NCI-H128 (cell line): Measurements from ENCODE around the gene HOXC10.

Experiments
- DNase-seq: peaks from one replicate; lab custom pipeline; 2025; ENCODE audit not compliant: unreplicated experiment; lab: John Stamatoyannopoulos, UW

HOXC10 gene

GRCh38 chr12:53950789-53951576 is 34.0 kb upstream of the HOXC10 start:
- DNase-seq, result no peak

GRCh38 chr12:53951577-53952334 is 33.2 kb upstream of the HOXC10 start:
- DNase-seq, result no peak

GRCh38 chr12:53952335-53952694 is 32.6 kb upstream of the HOXC10 start:
- no peak for DNase-seq

GRCh38 chr12:53952871-53953734 is 31.8 kb upstream of the HOXC10 start:
- DNase-seq, result no peak

- no peak for DNase-seq
Observed at GRCh38 chr12:53953831-53954693, 30.9 kb upstream of the HOXC10 start.

GRCh38 chr12:53954694-53955035 is 30.3 kb upstream of the HOXC10 start, which contains the start of gene HOXC12:
Gene HOXC12, plus strand, starts transcription at chr12:53954903. Its CDS starts 27 bp downstream, at chr12:53954930.
- DNase-seq, result no peak

GRCh38 chr12:53955036-53955775 is 29.7 kb upstream of the HOXC10 start:
- no peak for DNase-seq

GRCh38 chr12:53955776-53956250 is 29.1 kb upstream of the HOXC10 start:
- DNase-seq, result no peak

- DNase-seq, result no peak
Observed at GRCh38 chr12:53956251-53956887, 28.6 kb upstream of the HOXC10 start.

- no peak for DNase-seq
Observed at GRCh38 chr12:53956914-53957536, 27.9 kb upstream of the HOXC10 start.

- DNase-seq, result no peak
Observed at GRCh38 chr12:53958128-53958527, 26.8 kb upstream of the HOXC10 start.

GRCh38 chr12:53959314-53959713 is 25.6 kb upstream of the HOXC10 start:
- no peak for DNase-seq

- DNase-seq, result no peak
Observed at GRCh38 chr12:53960187-53961024, 24.5 kb upstream of the HOXC10 start.

GRCh38 chr12:53961025-53961761 is 23.8 kb upstream of the HOXC10 start:
- DNase-seq, result no peak

- DNase-seq, result no peak
Observed at GRCh38 chr12:53963005-53963404, 21.9 kb upstream of the HOXC10 start.

- no peak for DNase-seq
Observed at GRCh38 chr12:53963434-53964314, 21.3 kb upstream of the HOXC10 start.
